Gastrocnemius medialis (tissue), 4 donors: ENCODE measurements around the gene ACSS2.

Experiments used
- CTCF ChIP-seq, 5 experiments: fragments of 450-650 bp in 3 of 5; fragments of 200-600 bp in 2 of 5; sonication (generic) in 2 of 5; IDR thresholded peaks in 4 of 5; conservative IDR thresholded peaks in 1 of 5; 1 replicate in 4 of 5; 2 replicates in 1 of 5; pipeline ENCODE4 v1.5.1; 2016 to 2019; ENCODE audit warnings: antibody characterized with exemption in 5 of 5, mild to moderate bottlenecking in 3 of 5, moderate library complexity in 3 of 5
- POLR2A ChIP-seq, 2 donors: fragments of 450-650 bp; IDR thresholded peaks; one replicate each; pipeline ENCODE4 v1.6.1; 2017; ENCODE audit warnings: antibody characterized with exemption in 2 of 2, mild to moderate bottlenecking in 2 of 2, moderate library complexity in 2 of 2

- TF ChIP-seq CTCF (IDR thresholded peaks at IDR 0.05 in 4 of 5, conservative IDR thresholded peaks at IDR 0.05 in 1 of 5) = no peak
- TF ChIP-seq POLR2A (IDR thresholded peaks at IDR 0.05) = no peak
Measured at GRCh38 chr20:34945315-34946077, 69.1 kb downstream of the ACSS2 start.
